ENCODE data around the gene IL23R.
A peak's percentile ranks its signal among the peaks of the same experiment; 100 is the strongest.

Gene IL23R

DNA sequence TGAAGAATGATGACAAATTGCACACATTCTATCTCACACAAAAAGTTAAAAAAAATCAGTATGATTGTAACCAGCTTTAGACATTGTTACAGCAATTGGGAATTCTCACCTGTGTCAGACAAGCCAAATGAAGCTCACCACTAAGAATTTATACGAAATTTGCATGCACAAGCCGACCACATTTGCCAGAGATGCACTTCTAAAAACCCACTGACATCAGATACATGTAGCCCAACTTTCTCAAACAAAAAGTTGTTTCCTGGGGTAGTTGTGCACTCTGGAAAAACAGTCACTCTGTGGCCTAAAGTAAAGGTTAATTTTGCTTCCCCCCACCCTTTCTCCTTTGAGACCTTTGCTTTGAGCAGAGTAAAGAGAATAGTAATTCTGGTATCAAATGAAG is 73.5 kb downstream of the IL23R start:
- no peak for DNase-seq (ENCODE audit: low spot score)

DNA sequence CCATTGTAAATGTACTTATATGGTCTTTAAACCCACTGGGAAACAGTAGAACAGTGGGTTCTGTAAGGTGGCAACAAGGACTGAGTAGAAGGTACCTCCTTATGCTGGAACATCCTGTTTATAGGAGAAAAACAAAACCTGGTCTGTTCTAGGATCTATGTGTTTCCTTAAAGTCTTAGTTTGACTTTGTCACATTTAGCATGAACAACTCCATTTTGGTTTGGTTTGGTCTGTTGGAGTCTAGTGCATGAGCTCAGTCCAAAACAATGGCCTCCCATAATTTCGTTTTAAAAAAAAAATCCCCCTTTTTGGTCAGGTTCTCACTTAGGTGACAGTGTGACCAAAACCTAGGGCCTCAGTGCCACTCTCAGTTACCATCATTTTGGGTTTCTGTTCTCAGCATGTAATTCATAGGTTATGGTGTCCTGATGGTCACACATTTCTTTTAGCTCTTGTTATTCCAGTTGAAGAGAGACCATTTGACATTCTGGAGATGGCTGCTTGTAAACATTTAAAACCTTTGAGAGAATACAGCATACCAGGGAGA is 75.0 kb downstream of the IL23R start:
- DNase-seq (ENCODE audit: low spot score), result no peak

DNA sequence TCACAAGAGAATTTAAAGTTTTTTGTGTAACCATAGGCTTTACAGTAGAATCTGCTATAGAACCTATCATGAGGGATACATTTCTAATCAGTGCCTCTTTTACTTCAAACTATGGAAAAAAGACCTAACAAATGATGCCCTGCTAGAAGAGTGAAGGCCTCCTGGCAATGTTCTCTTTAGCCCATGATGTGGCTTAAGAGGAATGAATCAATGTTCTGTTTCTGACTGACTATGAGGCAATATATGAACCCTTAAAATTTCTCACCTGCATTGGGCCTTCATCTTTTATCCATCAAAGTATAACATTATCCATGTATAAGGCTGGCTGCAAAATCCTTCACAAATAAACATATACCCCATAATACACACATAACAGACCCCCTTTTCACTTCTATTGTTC is 75.8 kb downstream of the IL23R start:
- DNase-seq (ENCODE audit: low spot score), result no peak

DNA sequence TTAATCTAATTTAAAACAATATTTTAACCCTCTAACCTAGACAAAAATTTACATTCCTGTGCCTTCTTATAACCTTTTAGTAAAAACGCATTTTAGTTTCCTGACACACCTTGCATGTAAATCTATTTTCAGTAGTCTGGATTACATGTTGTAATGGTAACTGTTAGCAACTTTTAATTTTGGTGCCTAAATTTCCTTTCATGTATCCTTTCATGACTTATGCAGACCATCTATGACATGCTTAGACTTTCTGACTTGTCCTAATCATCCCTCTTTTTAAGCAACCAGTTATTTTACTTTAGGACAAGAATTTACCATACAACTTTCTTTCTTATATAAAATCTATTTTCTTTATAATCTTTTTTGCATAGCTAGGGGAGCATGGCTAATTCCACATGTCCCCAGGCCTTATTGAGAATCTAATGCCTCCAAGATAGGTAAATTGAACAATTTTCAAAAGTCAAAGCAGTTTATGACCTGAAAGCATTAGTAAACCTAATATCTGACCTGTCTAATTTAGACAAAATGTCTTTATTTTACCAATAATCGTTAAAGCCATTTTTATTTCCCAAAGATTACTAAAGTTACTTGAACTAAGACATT is 83.9 kb downstream of the IL23R start:
- no peak for DNase-seq (ENCODE audit: low spot score)

DNA sequence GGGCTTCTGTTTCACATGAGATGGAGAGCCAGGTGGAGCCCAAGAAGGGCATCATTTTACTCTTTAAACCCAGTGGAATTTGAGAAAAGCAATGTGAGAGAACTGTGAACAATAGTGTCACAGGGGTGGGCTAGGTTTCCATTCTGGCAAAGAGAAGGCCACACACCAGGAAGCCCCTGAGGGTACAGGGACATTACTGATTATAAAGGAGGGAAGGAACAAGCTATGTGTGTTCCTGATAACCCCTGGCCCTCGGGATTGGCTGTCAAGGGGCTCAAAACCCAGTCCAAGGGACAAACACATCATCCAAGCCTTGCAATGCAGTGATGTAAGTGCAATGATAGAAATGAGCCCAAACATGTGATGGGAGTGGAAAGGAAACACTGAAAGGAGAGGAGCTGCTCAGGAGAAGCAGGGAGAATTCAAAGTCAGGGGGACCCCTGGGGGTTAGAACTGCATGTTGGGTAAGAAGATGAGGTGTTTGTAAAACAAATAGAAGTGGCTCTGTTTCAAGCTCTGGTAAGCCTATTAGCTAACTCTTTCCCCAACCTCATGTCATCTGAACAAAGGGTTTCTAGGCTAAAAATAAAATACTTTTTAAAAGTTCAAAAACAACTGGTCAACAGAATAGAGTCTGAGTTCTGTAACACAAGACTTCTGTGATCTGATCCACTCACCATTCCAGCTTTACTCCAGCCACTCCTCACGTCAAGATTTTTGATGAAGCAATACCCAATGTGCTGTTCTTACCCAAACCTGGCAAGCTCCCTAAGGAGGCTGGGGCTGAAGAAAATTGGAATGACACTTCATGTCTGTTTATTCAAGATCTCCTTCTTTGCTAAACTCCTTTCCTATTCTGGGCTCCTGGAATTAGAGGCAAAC is 90.3 kb downstream of the IL23R start:
- no peak for DNase-seq (ENCODE audit: low spot score)

DNA sequence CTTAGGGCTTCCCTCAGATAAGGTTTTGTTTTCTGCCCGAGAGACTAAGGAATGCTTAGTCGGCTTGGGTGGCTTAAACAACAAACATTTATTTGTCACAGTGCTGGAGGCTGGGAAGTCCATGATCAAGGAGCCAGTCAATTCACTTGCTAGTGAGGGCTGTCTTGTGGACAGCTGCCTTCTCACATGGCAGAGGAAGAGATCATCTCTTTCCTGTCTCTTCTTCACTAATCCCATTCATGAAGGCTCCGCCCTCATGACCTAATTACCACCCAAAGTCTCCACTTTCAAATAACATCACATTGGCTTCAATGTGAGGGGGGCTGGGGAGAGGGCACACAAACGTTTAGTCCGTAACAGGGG is 90.9 kb downstream of the IL23R start:
- DNase-seq (ENCODE audit: low spot score), result no peak

DNA sequence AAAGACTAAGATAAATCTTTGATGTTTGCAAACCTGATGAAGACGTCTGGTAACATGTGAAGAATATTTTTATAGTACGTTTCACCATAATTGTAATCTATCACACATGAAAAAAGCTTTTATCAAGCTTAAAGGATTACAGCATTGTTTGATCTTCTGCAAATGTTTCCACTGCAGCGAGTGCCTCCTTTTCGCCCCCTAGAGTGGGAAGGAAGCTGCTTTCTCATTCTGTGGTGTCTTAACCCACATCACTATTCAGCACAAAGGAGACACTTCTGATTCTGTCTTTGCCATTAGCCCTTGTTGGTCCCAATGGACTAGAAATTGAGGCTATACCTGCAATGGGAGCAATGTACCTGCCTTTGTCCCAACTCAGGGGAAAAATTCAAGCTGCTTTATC is 95.4 kb downstream of the IL23R start:
- peak; percentile 10 for DNase-seq (ENCODE audit: low spot score)

DNA sequence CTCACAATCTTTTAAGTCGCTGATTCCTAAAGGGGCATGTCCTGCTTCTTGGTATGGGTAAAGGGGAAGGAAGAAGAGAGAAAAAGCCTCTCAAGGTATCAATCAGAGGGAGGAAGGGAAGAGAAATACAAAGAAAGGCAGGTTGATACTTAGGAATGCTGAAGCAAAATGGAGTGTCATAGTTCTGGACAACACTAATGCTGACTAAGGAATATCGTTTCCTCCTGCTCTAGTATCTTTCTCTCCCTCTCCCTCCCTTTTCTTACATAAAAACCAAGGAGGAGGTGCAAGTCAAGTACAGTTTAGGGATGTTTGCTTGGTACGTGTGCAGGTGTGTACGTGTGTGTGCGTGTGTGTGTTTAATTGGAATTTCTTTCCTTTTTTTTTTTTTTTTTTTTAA is 96.5 kb downstream of the IL23R start:
- DNase-seq (ENCODE audit: low spot score), result no peak

DNA sequence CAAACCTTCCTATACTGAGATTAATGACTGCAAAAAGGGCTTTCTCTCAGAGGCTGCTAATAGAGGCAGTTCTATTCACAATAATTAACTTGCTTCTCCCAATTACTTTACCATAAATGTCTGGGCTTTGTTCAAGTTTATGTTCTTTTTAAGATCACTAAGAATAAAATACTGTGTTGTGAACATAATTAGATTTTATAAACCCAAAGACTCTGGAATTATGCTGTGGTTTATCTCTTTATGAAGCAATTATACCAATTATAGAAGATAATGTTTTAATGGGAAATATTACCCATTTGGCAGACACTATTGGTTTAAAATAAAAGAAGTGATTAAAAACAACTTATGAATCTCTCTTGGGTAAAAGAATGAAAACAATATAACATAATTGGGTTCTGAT is 97.9 kb downstream of the IL23R start:
- DNase-seq (ENCODE audit: low spot score), result no peak

DNA sequence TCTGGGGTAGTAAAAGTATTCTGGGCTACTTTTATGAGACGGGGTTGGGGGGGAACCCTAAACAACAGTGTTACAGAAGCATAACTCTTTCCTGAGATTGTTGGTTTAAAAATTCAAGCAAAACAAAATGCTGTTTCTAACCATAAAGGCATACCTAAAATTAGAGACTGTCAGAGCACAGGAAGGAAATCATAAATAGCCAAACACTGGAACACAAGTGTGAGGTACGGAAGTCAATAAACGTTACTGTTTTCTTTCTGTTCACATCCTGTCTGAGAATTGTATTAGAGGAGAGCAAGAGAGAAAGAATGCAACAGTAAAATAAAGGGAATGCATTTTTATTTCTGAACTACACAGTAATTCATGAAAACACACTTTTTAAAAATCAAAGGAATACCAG is 98.6 kb downstream of the IL23R start:
- no peak for DNase-seq (ENCODE audit: low spot score)

DNA sequence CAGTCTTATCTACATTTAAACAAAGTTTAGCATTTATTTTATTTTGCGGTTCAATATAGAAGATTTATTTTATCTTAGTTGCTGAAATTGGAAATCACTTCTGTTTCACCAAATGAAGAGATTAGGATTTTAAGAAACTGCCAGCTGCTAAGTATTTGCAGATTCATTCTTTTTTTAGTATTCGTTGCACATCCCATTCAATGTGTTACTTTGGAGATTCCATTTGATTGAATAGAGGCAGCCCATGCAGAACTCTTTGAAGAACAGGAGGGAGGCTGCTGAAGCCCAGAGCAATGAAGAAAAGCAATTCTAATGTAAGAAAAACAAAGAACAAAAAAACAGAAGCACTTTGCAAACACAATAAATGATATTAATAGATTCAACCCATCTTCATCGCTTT is 102.8 kb downstream of the IL23R start:
- DNase-seq (ENCODE audit: low spot score), result no peak

DNA sequence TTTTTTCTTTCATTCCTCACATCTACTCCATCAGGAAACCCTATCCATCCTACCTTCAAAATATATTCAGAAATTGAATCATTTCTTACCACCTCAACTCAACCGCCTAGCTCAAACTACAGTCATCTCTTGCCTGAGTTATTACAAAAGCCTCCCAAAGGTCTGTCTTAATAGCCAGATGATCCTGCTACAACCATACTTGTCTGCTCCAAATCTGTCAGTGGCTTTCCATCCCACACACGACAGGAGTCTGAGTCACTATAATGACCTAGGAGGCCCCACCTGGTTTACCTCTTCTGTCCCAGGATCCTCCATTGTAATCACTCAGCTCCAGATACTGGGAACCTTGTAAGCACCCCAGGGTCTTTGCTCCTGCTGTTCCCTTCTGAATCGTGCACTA is 104.3 kb downstream of the IL23R start:
- no peak for DNase-seq (ENCODE audit: low spot score)

DNA sequence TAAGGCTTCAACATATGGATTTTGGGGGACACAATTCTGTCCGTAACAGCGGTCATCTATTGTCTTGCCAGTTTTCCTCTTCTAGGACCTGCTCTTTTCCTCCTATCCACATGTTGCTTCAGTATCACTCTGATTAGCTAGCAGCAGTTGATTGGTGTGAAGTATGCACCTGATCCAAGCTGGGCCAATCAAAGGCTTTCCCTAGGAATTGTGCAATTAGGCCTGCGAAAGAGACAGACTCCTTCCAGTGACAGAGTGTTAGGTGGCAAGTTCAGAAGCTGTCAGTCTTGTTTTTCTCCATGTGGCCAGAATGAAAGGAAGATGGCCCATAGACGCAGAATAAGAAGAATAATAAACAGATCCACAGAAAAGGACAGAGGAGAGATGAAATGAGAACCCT is 107.3 kb downstream of the IL23R start:
- no peak for DNase-seq (ENCODE audit: low spot score)

DNA sequence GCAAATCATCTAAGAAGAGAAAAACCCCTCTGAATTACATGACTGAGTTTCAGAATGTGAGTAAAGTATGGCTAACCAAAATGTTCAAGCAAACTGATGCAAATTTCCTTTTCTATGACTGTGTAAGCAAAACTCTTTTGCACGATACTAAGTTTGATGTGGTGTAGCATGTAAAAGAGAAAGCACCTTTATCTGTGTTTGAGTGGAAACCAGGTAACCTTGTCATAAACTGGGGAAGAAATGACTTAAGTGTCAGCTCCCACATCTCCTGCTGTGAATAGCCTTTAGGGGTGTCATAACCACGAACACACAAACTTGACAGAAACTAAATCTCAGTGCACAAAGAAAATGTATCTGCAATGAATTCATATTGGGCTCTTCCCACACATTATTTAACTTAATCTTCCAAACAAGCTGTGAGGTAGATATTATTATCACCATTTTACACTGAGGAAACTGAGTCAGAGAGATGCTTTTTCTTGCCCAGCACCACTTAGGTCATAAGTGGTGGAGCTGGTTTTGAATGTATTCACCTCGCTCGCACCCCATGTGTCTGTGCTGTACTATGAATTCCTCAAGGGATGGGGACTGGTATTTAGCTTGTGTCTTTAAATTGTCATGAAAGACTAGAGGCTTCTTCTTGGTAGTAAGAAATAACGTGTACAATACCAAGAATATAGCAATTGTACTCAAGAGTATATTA is 108.5 kb downstream of the IL23R start:
- DNase-seq (ENCODE audit: low spot score), result peak; percentile 1

DNA sequence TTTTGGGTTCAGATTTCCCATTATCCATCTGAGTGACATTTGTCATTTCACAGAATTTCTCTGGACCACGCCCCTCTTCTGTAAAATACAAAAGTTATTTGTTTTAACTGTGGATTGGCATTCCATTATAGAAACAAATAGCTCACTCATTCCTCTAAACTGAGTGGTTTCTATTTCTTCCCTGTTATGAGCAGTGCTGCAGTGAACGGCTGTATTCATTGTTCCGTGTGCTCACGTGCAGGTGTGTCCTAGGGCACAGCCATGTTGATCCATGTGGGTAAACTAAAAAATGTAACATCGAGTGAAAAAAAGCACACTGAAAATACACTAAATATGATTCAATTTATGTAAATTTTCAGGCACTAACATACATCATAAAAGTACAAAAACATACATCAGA is 114.4 kb downstream of the IL23R start:
- no peak for DNase-seq (ENCODE audit: low spot score)

DNA sequence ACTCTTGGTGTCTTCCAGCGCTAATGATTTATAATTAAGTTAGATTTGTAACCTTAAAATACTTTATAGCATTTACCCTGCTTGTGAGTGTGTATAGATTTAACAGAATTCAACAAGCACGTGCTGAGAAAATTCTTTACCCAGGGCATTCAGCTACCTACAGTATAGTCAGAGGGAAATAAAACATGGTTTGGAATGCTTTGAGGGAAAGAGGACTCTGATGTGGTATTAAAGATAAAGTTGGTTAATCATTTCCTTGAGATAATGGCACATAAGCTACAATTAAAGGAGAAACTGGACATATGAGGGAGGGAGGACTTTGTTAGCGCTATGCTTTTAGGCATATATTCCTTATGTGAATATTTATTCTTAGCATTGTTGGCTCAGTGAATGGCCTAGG is 115.0 kb downstream of the IL23R start:
- DNase-seq (ENCODE audit: low spot score), result no peak

DNA sequence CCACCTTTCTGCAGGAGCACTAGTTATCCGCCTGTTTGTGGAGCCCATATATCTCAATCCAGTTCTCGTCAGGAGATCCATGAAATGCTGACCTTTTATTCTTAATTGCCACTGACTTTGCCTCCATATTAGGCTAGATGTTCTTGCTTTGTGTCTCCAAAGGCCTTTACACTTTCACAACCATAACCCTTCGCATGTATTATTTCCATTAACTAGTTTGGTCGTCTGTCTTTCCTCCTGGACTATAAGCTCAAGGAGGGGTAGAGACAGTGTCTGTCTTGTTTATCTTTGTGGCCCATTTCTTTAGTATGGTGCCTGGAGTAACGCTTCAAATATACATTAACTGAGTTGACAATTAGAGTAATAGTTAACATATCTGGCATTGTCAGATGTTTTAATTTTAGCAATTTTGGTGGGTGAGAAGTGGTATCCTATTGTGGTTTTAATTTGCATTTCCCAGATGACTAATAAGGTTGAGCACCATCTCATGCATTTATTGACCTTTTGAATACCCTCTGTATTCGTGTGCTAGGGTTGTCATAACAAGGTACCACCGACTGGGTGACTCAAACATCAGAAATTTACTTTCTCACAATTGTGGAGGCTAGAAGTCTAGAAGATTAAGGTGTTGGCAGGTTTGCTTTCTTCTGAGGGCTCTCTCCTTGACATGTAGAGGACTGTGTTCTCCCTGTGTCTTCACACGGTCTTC is 119.7 kb downstream of the IL23R start:
- no peak for DNase-seq (ENCODE audit: low spot score)

DNA sequence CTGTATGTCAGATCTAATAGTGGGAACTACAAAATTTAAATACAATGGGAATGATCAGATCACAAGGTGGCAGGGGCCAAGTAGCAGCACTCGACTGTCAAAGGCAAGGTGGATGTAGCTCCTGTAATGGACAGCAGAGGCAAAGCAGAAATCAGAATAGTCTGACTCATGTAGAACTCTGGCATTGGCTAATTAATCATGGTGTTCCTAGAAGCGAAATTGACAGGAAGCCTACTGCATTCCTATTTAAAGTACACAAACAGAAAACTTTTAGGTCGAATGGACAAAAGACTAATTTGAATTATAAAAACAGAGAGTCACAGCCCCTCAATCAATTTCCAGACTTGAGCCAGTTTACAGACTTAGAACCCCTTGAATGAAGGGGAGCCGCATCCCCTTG is 124.0 kb downstream of the IL23R start:
- DNase-seq (ENCODE audit: low spot score), result no peak

DNA sequence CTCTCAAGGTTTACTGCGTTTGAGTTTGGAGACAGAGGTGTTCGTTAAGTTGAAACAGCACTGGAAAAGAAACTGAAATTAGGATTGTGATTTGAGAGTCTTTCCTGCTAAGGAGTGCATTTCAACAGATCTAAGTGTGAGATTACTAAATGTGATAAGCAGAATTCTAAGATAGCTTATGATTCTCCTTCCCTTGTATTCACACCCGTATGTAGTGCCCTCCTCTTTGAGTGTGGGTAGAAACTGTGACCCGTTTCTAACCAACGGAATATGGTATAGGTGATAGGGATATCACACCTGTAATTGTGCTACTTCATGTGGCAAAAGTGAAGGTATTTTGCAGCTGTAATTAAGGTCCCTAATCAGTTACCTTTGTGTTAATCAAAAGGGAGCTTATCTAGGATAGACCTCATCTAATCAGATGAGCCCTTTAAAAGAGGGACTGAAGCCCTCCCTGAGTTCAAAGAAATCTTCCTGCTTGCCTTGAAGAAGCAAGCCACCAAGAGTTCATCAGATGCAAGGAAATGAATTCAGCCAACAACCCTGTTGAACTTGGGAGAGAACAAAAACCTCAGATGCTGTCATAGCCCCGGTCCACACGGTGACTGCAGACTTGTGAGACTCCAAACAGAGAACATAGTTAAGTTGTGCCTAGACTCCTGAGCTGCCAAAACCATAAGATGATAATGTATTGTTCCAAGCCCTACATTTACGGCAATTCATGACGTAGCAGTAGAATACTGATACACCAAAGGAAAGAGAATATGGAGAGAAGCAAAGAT is 128.8 kb downstream of the IL23R start:
- DNase-seq (ENCODE audit: low spot score), result no peak

DNA sequence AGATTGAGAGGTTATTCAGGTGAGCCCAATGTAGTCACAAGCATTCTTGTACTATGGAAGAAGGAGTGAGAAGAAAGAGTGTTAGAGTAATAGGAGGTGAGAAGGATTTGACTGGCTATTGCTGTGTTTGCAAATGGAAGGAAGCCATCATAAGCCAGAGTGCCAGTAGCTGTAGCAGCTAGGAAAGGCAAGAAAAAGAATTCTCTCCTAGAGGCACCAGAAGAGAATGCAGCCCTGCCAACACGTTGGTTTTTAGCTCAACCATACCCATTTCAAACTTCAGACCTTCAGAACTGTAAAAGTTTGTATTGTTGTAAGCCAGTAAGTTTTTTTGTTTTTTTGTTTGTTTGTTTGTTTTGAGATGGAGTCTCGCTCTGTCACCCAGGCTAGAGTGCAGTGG is 132.5 kb downstream of the IL23R start:
- no peak for DNase-seq (ENCODE audit: low spot score)

DNA sequence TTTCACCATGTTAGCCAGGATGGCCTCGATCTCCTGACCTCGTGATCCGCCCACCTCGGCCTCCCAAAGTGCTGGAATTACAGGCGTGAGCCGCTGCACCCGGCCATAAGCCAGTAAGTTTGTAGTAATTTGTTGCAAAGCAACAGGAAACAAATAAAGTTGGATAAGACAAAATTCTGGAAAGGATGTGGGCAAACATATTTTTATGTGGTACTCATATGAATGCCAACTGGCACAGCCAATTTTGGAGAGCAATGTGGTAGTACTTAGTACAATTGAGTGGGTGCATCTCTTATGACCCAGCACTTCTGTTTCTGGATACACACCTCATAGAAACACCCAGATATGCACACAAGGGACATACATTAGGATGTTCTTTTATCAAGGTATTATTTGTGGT is 133.0 kb downstream of the IL23R start:
- no peak for DNase-seq (ENCODE audit: low spot score)

DNA sequence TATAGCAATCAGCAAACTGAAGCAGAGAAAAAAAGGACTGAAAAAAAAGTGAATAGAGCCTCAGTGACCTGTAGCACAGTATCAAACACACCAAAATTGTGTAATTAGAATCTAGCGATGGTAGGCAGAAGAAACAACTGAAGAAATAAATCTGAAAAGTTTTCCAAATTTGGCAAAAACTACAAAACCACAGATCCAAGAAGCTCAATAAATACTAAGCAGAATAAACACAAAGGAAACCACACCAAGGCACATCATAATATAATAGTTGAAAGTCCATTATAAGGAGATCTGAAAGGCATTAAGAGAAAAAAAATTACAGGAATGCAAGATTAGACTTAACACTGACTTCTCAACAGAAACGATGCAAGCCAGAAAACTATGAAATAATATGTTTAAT is 134.3 kb downstream of the IL23R start:
- no peak for DNase-seq (ENCODE audit: low spot score)

All from CD4-positive, alpha-beta T cell treated with Interleukin-15 for 4 hours (primary cell).